Spleen (tissue), 7 donors: Measurements from ENCODE around the gene CCDC174.

Experiments used
- CTCF ChIP-seq, 11 experiments: fragments of 200-600 bp in 7 of 11; fragments of 450-650 bp in 4 of 11; sonication (generic) in 4 of 11; IDR thresholded peaks in 8 of 11; conservative IDR thresholded peaks in 3 of 11; 1 replicate in 7 of 11; 2 replicates in 4 of 11; pipeline versions ENCODE4 v1.4.0 to v1.8.0; 2016 to 2021; ENCODE audit warnings: antibody characterized with exemption in 11 of 11, inconsistent platforms in 4 of 11, mild to moderate bottlenecking in 1 of 11
- POLR2A ChIP-seq, 3 donors: fragments of 450-650 bp; IDR thresholded peaks; one replicate each; pipeline ENCODE4 v1.5.1; 2017; ENCODE audit warnings: antibody characterized with exemption in 3 of 3, mild to moderate bottlenecking in 1 of 3
- POLR2AphosphoS5 ChIP-seq, 3 donors: sonication (generic); formaldehyde crosslinking; IDR thresholded peaks; one replicate each; pipeline ENCODE4 v1.5.1; 2017; ENCODE audit warnings: antibody characterized with exemption in 3 of 3
- donor health status: DM: no; HTN: no; CAD: no; lungs with moderate emphysema.
- donor health status: DM: no; HTN: no; CAD: no.
- donor health status: DM: no; HTN: no; CAD: no.

GRCh38 chr3:14716591-14716990 is 65.0 kb downstream of the CCDC174 start:
- TF ChIP-seq CTCF (IDR thresholded peaks at IDR 0.05 in 8 of 11, conservative IDR thresholded peaks at IDR 0.05 in 3 of 11) = no peak
- TF ChIP-seq POLR2A (IDR thresholded peaks at IDR 0.05) = no peak
- no peak for TF ChIP-seq POLR2AphosphoS5 (IDR thresholded peaks at IDR 0.05)
